ENCODE measurements around the gene SLC12A6.
A peak's percentile ranks its signal among the peaks of the same experiment; 100 is the strongest.
"Not testable (repeated sequence)": the region's sequence is repeated elsewhere in the genome, so short reads cannot be mapped to it uniquely, and the experiment has no call there.

SLC12A6 gene

DNA sequence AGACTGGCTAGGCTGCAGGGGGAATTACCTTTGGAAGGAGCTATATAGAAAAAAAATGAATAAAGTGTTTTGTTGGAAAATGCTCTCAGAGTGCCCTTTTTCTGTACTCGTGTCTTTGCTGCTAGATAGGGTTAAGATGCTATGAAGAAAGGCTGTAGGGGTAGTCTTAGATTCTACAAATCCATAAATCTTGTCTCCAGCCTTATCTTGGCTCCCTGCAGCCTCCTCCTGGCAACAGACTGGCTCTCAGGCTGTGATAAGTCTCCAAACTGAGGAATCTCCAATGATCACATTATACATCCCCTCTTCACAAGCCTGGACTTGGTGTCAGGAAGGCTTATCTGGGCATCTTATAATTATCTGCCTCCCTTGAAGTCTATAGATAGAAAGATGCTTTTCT lies 20.1 kb upstream of the SLC12A6 start:
- no peak for DNase-seq

DNA sequence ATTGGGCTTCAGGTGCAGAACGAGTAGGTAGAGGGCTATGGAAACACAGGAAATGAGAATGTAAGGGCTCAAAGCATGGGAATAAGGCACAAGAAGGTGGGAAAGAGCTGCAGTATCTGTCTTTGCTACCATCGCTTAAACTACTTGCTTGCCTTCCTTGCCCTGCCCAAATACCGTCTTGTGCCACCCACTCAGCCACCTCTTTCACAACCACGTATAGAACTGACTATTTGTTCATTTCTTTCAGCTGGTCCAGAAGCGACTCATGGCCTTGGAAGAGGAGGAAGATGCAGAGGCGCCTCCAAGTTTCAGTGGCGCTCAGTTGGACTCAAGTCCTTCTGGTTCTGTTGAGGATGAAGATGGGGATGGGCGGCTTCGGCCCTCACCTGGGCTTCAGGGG lies 17.7 kb upstream of the SLC12A6 start:
- no peak for DNase-seq

DNA sequence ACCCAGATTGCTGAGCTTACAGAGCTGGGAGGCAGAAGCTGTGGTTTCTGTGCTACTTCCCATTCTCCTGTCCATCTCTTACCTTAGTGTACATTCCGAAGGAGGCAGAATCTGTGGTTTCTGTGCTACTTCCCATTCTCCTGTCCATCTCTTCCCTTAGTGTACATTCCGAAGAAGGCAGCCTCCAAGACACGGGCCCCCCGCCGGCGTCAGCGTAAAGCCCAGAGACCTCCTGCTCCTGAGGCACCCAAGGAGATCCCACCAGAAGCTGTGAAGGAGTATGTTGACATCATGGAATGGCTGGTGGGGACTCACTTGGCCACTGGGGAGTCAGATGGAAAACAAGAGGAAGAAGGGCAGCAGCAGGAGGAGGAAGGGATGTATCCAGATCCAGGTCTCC lies 16.7 kb upstream of the SLC12A6 start:
- no peak for DNase-seq

GRCh38 chr15:34353627-34354026 lies 16.0 kb upstream of the SLC12A6 start:
- DNase-seq: no peak

DNA sequence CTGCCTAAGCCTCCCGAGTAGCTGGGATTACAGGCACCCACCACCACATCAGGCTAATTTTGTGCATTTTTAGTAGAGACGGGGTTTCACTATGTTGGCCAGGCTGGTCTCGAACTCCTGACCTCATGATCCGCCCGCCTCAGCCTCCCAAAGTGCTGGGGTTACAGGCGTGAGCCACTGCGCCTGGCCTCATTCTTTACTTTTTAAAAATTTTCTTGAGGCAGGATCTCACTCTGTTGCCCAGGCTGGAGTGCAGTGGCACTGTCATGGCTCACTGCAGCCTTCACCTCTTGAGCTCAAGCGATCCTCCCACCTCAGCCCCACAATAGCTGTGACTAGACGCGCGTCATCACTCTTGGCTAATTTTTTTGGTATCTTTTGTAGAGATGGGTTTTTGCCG lies 15.4 kb upstream of the SLC12A6 start:
- DNase-seq: not testable (repeated sequence)

- DNase-seq: no peak
Measured at GRCh38 chr15:34349769-34350168, 12.2 kb upstream of the SLC12A6 start.

DNA sequence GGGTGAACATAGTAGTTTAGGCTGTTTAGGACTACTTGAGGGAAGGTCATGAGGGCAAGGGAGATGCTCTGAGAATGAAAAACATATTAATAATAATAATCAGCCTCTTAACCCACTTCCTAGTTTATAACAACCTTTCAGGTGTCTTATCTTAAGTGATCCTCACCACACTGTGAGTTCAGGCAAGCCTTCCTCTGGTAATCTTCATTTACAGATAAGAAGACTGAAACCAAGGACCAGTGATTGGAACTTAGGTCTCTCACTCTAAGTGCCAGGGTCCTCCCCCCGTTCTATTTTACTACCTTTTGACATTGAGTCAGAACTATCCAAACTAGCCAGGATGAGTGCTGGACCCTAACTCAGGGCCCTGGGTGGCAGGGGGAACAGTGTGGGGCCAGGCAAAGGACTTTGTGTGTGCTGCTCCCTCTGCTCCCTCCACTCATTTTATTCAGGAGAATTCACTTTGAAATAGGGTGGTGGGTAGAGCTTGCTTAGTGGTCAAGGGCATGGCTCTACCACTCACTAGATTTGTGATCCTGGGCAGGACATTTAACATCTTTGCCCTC lies 11.2 kb upstream of the SLC12A6 start:
- DNase-seq: no peak

DNA sequence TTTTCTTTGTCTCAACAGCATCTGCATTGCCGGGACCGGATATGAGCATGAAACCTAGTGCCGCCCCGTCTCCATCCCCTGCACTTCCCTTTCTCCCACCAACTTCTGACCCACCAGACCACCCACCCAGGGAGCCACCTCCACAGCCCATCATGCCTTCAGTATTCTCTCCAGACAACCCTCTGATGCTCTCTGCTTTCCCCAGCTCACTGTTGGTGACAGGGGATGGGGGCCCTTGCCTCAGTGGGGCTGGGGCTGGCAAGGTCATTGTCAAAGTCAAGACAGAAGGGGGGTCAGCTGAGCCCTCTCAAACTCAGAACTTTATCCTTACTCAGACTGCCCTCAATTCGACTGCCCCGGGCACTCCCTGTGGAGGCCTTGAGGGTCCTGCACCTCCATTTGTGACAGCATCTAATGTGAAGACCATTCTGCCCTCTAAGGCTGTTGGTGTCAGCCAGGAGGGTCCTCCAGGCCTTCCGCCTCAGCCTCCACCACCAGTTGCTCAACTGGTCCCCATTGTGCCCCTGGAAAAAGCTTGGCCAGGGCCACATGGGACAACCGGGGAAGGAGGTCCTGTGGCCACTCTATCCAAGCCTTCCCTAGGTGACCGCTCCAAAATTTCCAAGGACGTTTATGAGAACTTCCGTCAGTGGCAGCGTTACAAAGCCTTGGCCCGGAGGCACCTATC lies 10.5 kb upstream of the SLC12A6 start:
- DNase-seq: no peak

- peak; percentile 91 for DNase-seq
Measured at GRCh38 chr15:34342737-34343575, 5.4 kb upstream of the SLC12A6 start, which contains the start of the genes NOP10 and NUTM1. Gene NOP10 (minus strand): TSS chr15:34343136. CDS start chr15:34343073, 63 bp downstream. Gene NUTM1 (plus strand): TSS chr15:34343315. CDS start chr15:34343697, 382 bp downstream.

GRCh38 chr15:34342213-34342736 lies 4.7 kb upstream of the SLC12A6 start:
- not testable (repeated sequence) for DNase-seq

DNA sequence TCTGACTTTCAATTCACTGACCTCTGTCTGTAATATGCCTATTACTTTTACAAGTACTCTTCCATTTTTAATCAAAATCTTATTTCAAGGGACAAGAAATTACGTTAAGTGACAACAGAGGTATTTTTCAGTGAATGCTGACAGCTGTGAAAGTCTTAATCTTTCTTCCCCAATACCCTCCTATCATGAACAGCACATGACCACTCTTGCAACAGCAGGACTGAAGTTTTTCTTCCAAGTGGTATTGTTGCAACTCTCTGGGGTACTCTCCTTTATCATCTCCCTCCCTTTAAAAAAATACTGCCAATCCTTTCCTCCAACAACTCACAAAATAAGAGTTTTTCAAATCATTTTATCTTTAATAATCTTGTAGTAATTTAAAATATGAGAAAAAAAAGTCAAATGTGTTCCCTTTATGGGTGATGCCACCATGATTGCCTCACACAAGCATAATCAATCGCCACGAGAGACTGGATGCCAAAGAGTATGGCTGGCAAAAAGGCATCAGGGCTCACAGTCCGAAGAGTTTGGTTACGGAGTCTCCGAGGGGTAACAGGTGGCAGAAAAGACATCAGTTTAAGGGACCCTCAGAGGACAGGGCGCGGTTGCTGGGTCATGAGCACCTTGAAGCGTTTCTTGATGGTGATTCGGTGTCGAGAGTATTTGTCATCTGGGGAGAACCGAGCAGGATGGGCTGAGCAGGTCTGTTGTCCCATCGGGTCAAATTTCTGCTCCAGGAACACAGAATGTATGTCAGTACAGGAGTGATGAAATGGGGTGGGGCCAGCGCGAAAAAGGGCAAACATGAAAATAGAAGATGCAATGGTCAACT lies 4.0 kb upstream of the SLC12A6 start:
- no peak for DNase-seq

- peak; percentile 58 for DNase-seq
Measured at GRCh38 chr15:34339946-34340345, 2.4 kb upstream of the SLC12A6 start.

GRCh38 chr15:34338347-34338746 lies 766 bp upstream of the SLC12A6 start:
- no peak for DNase-seq

DNA sequence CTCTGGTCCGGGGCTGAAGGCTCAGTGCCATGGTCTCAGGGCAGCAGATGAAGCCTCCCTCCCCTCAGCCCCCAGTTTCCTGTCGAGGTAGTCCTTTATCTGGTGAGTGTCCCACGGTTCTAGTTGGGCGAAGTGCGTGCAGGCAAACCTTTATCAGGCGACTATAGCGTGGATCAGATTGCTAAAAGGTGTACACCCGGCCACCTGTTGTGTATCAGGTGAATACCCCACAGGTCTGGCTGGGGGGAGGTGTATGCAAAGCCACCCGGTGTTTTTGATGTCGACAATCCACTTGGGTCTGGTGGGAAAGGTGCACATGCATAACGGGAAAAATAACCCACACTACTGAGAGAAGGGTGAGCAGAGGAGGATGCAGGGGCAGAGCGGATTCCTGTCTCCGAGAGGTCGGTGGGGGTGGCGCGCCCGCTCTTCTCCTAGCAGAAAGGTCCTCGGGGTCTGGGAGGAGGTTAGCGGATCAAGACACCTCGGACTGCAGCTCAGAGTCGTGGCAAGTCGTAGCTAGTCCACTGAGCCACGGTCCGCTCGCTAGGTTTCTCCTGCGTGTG lies 507 bp downstream of the SLC12A6 start:
- no peak for DNase-seq

GRCh38 chr15:34336231-34336990 lies 1.2 kb downstream of the SLC12A6 start:
- DNase-seq: no peak

GRCh38 chr15:34335176-34336032 lies 2.2 kb downstream of the SLC12A6 start:
- DNase-seq: no peak

DNA sequence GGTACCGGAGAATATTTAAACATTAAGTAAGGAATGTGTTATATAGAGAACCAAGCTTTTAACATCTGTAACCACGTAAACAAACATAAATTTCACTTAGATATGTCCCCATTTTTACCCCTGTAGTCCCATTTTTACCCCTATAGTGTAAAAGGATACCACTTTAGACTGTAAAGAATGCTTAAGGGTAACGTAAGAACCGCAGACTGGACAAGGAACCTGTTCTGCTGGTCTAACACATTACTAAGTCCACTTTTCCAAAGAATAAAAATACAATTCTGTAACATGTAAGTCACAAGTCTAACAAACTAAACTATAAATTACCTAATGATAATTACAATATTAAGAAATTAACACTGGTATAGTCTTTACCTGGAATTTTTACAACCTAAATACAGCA lies 2.9 kb downstream of the SLC12A6 start:
- no peak for DNase-seq

DNA sequence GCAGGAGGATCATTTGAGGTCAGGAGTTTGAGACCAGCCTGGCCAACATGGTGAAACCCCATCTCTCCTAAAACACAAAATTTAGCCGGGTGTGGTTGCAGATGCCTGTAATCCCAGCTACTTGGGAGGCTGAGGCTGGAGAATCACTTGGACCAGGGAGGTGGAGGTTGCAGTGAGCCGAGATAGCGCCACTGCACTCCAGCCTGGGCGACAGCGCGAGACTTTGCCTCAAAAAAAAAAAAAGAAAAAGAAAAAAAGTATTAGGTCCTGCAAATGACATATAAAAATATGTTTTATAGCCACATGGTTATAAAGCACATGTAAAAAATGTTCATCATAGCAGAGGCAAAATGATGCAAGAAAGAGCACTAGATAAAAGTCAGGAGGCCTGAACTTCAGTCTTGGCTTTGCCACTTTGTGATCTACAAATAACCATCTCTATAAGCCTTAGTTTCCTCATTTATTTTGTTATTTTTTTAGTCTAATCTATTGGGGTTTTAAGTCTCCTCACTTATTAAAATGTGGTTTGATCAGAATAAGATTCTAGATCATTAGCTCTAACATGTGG lies 4.9 kb downstream of the SLC12A6 start:
- no peak for DNase-seq

DNA sequence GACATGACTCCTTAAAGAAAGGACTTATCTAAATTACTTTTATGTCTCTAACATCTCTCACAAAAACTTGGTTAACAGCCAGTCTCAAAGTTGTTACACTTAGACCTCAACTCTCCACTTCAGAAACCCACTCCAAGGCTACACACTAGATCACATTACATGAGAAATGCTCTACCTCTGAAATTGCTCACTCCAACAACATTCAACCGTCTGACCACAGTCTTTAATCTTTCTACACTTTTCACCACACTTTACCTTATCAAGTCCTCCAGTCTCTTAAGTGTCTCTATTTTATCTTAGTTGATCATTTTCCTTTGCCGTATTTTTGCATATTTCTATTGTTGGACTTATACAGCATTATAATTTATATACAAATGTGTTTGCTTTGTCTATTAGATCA lies 5.8 kb downstream of the SLC12A6 start:
- DNase-seq: no peak

- DNase-seq: no peak
Measured at GRCh38 chr15:34330279-34330678, 7.3 kb downstream of the SLC12A6 start.
